Spinal cord (tissue), 10 donors: ENCODE data around the gene ADAMTS13. TPM values are rescaled to one million over a fixed set of nuclear protein-coding genes. Genes with fewer than 3 reads are reported as not detected.

Experiments
- DNase-seq, 6 donors: peaks; one replicate each; pipeline versions ENCODE4 v3.0.0 to v3.0.0-alpha.2; 2013 to 2015; ENCODE audit warnings: low spot score in 6 of 6, low read depth in 4 of 6
- H3K27ac ChIP-seq: one replicate; pipeline ENCODE4 v1.5.1; 2013; ENCODE audit warnings: low read depth, low read length, control low read depth
- H3K27me3 ChIP-seq: one replicate; pipeline ENCODE4 v1.6.1; 2013; ENCODE audit warnings: low read length; ENCODE audit not compliant: control insufficient read depth, insufficient read depth
- H3K36me3 ChIP-seq: one replicate; pipeline ENCODE4 v1.6.1; 2013; ENCODE audit warnings: low read length; ENCODE audit not compliant: control insufficient read depth, insufficient read depth
- H3K4me1 ChIP-seq: one replicate; pipeline ENCODE4 v1.6.1; 2013; ENCODE audit warnings: low read length; ENCODE audit not compliant: control insufficient read depth, insufficient read depth
- H3K4me3 ChIP-seq: one replicate; pipeline ENCODE4 v1.5.1; 2013; ENCODE audit warnings: low read depth, low read length, control low read depth
- H3K9me3 ChIP-seq: one replicate; pipeline ENCODE4 v1.6.1; 2013; ENCODE audit warnings: low read length; ENCODE audit not compliant: control insufficient read depth, insufficient read depth
- WGBS: methylation state at CpG from one replicate; pipeline ENCODE4 v1.1.5; 2013; ENCODE audit warnings: missing lambda C conversion rate; ENCODE audit not compliant: insufficient coverage; 5-methylcytosine and 5-hydroxymethylcytosine counted together
- polyA plus RNA-seq, 2 donors: library from polyadenylated mRNA; unstranded; fragments of 120-200 nt; gene quantifications; one replicate each; pipeline ENCODE4 v1.2.1, GENCODE V29; 2013; ENCODE audit not compliant: insufficient read length in 2 of 2
- total RNA-seq, 2 donors: library from RNA; depleted of rRNA in 1 of 2; stranded (reverse); fragments of 120-200 nt in 1 of 2; fragments of >200 nt in 1 of 2; gene quantifications; one replicate each; pipeline versions ENCODE4 v1.2.3 to v1.2.4, GENCODE V29; 2013 to 2014
- donor health status: healthy.

The ADAMTS13 gene
- total and polyA plus RNA-seq, 4 donors = 2.4 to 16.5 (median 9.7) TPM

DNA sequence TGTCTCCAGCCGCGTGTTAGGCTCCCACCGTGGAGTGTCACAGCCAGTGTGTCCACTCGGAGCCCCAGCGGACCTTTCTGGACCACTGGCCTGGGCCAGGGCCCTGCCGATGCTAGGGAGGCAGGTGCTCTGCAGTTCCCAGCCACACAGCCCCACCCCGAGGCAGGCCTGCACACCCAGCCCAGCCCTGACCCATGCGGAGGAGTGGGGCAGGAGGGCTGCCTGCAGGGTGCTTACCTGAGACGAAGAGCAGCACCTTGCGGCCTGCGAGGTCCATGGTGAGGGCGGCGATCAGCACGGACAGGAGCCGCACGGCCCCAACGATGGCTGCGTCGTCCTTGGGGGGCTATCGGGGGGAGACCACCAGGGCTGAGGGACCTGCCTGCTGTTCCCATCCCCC, 51.6 kb downstream of the ADAMTS13 start:
- H3K4me3 ChIP-seq = no peak overlapping the region
- H3K27ac ChIP-seq = no peak overlapping the region
- no peak for DNase-seq
- H3K36me3 ChIP-seq = peaks cover 85% of the 10 kb centered on the region
- H3K27me3 ChIP-seq = no peaks in the 10 kb centered on the region
- H3K9me3 ChIP-seq = no peaks in the 10 kb centered on the region
- H3K4me1 ChIP-seq = peaks cover 34% of the 10 kb centered on the region
- 94% methylated on average over 20 of the region's 20 CpGs for WGBS

DNA sequence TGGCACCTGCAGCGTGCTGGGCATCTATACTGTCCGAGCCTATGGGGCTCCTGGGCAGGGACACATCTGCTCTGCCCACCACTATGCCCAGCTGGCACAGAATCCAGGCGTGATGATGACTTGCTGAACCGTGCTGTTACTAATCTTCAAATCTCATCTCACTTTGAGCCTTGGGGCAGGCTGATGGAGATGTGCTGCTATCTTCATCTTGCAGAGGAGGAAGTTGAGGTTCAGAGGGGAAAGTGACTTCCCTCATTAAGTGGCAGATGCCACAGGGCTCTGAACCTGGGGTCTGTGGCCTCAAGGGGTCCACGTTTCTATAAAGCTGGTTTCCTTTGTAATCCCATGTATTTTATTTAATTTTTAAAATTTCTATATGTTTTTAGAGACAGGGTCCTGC, 52.0 kb downstream of the ADAMTS13 start:
- no peak overlapping the region for H3K4me3 ChIP-seq
- DNase-seq = no peak
- no peak overlapping the region for H3K27ac ChIP-seq
- no peaks in the 10 kb centered on the region for H3K9me3 ChIP-seq
- H3K36me3 ChIP-seq = peaks cover 80% of the 10 kb centered on the region
- no peaks in the 10 kb centered on the region for H3K27me3 ChIP-seq
- H3K4me1 ChIP-seq = peaks cover 36% of the 10 kb centered on the region
- 79% methylated on average over 3 of the region's 5 CpGs for WGBS

DNA sequence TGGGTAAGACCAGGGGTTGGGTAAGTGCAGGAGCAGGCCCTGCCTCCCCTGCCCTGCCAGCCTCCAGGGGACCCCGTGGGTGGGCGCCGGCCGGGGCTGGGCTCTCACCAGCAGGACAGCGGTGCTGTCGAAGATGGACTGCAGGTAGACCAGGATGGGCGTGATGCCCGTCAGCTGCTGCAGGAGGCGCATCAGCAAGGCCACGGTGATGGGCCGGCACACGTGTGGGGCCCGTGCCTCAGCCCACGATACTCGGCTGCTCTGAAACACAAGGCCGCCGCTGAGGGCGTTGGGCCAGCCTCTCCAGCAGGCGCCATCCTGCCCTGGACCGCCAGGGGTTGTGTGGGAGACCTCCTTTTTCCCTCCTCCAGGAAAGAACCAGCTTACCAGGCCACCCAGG, 52.7 kb downstream of the ADAMTS13 start:
- DNase-seq = no peak

DNA sequence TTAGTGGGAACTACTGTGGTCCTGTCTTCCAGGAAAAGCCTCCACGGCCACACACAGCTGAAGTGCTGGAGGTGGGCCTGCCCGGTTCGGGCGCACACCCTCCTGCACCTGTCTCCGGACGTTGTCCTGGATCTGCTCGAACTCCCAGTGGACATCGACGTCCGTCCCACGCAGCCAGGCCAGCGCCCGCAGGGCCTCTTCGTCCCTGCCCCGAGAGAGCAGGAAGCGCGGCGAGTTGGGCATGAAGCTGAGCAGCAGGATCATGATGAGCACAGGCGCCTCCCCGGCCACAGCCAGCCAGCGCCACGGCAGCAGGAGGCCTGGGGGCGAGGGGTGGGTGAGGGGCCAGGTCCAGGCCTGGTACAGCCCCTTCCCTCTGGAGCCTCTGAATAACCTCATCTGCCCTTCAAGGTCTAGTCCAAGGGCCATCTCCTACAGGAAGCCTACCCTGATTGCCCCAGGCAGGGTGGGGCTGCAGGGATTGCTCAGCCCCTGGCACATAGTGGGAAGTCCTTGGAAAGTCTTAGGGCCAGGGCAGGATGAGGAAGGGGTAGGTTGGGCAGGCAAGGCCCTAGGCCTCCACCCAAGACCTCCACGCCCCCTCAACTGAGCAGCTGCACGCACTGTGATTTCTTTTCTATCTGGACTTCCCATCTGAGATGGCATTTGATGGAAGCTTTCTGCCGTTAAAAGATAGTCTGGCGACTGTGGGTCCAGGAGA, 53.3 kb downstream of the ADAMTS13 start:
- Histone ChIP-seq H3K27me3 (no peaks in the 10 kb centered on the region), H3K36me3 (peaks cover 68% of the 10 kb centered on the region), H3K27ac (no peak overlapping the region), H3K9me3 (no peaks in the 10 kb centered on the region), H3K4me3 (no peak overlapping the region), H3K4me1 (peaks cover 42% of the 10 kb centered on the region)
- WGBS = 93% methylated on average over 26 of the region's 27 CpGs
- no peak for DNase-seq

More for the DNA sequence above, 52.7 kb downstream of the ADAMTS13 start:
- 85% methylated on average over 19 of the region's 20 CpGs for WGBS
- Histone ChIP-seq H3K36me3 (peaks cover 74% of the 10 kb centered on the region), H3K9me3 (no peaks in the 10 kb centered on the region), H3K4me3 (no peak overlapping the region), H3K27me3 (no peaks in the 10 kb centered on the region), H3K27ac (no peak overlapping the region), H3K4me1 (peaks cover 42% of the 10 kb centered on the region)

DNA sequence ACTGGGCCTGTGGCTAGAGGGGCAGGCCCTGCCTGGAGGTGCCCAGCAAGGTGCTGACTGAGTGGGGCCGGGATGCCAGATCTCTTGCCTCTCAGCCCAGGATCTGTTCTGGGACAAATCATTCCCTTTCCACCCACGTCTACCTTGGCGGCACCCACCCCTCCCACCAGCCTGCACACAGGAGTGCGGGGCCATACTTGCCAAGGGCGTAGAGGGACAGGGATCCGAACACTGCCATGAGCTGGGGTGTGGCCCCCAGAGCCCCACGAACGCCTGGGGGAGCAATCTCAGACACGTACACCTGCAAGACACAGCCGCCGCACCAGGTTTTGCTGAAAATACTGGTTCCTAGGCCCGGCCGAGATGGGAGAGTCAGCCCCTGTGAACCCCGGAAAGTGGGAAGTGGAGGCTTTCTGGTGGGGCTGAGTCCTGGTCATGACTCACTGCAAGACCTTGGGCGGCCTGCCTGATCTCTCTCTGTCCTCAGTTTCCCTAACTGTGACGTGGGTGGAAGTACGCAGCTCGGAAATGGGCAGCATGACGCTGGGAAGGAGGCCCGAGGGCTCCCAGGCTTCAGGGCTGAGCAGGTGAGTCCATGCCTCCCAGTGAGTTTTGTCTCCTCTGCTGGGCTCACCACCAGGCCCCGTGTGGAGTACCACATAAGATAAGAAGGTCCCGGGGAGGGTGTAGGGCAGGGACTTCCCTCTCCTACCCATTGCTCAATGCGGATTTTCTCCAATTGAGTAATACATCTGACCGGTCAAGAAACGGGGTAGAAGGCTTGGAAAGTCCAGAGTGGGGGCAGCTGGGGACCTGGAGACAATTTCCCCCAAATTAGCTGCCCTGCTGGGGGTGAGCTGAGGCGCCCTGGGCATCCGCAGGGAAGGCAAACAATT, 54.1 kb downstream of the ADAMTS13 start:
- 90% methylated on average over 19 of the region's 27 CpGs for WGBS
- Histone ChIP-seq H3K27me3 (no peaks in the 10 kb centered on the region), H3K9me3 (no peaks in the 10 kb centered on the region), H3K4me3 (no peak overlapping the region), H3K27ac (no peak overlapping the region), H3K4me1 (peaks cover 42% of the 10 kb centered on the region), H3K36me3 (peaks cover 60% of the 10 kb centered on the region)
- DNase-seq = no peak

DNA sequence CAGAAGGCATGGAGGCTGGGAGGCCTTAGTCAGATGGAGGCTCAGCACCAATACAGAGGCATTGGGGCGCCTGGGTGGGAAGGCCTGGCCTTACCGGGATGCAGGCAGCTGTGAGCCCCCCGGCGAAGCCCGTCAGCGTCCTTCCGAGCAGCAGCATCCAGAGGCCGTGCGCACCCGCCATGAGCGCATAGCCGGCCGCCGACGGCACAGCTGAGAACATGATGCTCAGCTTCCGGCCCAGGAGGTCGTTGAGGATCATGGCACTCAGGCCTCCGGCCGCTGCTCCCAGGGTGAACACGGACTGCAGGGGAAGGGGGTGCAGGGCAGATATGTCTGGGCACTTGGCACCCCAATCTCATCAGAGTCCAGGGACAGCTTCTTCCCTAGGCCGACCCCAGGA, 54.8 kb downstream of the ADAMTS13 start:
- H3K9me3 ChIP-seq = no peaks in the 10 kb centered on the region
- H3K27ac ChIP-seq = no peak overlapping the region
- H3K27me3 ChIP-seq = no peaks in the 10 kb centered on the region
- no peak for DNase-seq
- H3K36me3 ChIP-seq = peaks cover 53% of the 10 kb centered on the region
- 98% methylated on average over 20 of the region's 21 CpGs for WGBS
- H3K4me1 ChIP-seq = peaks cover 42% of the 10 kb centered on the region
- H3K4me3 ChIP-seq = no peak overlapping the region

DNA sequence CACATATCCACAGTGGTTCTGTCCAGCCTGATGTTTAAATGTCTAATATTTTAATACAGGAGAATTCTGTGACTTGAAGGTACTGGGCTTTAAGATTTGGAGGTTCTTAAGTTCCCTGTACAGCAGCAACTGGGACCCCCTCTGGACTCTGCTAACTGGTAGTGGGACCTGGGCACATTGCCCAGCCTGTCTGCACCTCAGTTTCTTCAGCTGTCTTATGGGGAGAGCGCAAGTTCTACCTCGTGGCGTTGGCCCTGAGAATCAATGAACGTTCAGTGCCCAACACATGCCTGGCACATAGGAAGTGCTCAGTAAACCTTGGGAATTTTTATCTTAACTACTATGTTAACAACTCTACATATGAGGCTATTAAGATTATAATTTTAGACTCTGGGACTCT, 55.3 kb downstream of the ADAMTS13 start:
- Histone ChIP-seq H3K27me3 (peaks cover 2% of the 10 kb centered on the region), H3K4me1 (peaks cover 38% of the 10 kb centered on the region), H3K9me3 (no peaks in the 10 kb centered on the region), H3K4me3 (no peak overlapping the region), H3K36me3 (peaks cover 48% of the 10 kb centered on the region), H3K27ac (no peak overlapping the region)
- WGBS = 80% methylated on average over 2 of the region's 4 CpGs
- DNase-seq = no peak

DNA sequence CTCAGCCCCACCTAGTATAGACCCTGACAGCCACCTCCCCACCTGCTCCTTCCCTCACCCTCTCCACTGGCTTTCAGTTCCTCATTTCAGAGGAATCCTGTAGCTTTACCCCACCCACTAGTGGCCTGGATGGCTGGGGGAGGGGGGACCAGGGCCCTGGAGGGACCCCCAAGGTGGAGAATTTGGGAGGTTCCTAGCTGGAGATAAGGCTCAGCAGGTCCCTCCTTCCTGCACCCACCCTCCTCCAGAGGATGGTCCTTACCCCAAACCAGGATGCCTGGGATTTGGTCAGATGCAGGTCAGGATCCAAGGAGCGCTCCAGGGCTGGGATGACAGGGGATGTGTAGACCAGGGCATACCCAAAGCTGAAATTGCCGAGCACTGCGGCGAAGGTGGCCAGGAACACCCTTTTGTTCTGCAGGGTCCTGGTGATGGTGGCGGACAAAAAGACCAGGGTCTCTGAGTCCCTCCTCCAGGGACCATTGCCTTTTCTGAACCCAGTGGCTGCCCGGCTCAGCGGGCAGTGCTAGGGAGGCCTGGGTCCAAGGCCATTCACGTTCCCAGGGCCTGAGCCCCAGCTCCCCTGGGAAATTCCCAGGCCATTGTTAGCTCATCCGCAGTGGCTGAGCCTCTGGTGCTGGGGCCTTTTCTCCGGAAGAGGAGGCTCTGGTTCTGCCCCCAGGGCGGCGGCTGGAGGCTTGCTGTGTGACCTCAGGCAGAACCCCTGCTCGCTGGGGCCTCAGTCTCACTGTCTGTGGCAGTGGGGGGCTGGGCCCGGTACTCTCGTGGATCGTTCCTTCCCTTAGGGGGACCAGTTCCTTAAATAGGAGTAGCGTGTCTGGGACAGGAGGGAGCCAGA, 56.1 kb downstream of the ADAMTS13 start:
- Histone ChIP-seq H3K4me3 (peak overlapping the region; percentile 24), H3K27ac (no peak overlapping the region), H3K27me3 (peaks cover 2% of the 10 kb centered on the region), H3K9me3 (no peaks in the 10 kb centered on the region), H3K4me1 (peaks cover 38% of the 10 kb centered on the region), H3K36me3 (peaks cover 40% of the 10 kb centered on the region)
- DNase-seq = peak in 1 of 6 donors; percentile 32
- 33% methylated on average over 14 of the region's 17 CpGs for WGBS
